ENCODE data around the gene PLA2G4C.
"Not testable (repeated sequence)": the region's sequence is repeated elsewhere in the genome, so short reads cannot be mapped to it uniquely, and the experiment has no call there.

The PLA2G4C gene

DNA sequence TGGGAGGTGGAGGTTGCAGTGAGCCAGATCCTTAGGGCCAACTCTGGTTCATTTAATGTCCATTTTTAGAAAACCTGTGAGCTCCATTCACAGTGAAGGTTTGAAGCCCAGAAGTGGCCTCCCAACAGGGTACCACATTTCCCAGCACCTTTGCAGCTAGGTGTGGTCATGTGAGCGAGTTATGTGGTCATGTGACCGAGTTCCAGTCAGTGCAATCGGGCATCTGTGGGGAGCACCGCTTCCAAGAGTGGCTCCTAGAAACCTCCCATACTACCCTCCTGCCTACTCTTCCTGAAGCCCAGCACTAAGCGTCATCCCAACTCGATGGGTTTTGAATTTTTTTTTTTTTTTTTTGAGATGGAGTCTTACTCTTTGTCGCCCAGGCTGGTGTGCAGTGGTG is 663 bp upstream of the PLA2G4C start:
- DNase-seq, result no peak

DNA sequence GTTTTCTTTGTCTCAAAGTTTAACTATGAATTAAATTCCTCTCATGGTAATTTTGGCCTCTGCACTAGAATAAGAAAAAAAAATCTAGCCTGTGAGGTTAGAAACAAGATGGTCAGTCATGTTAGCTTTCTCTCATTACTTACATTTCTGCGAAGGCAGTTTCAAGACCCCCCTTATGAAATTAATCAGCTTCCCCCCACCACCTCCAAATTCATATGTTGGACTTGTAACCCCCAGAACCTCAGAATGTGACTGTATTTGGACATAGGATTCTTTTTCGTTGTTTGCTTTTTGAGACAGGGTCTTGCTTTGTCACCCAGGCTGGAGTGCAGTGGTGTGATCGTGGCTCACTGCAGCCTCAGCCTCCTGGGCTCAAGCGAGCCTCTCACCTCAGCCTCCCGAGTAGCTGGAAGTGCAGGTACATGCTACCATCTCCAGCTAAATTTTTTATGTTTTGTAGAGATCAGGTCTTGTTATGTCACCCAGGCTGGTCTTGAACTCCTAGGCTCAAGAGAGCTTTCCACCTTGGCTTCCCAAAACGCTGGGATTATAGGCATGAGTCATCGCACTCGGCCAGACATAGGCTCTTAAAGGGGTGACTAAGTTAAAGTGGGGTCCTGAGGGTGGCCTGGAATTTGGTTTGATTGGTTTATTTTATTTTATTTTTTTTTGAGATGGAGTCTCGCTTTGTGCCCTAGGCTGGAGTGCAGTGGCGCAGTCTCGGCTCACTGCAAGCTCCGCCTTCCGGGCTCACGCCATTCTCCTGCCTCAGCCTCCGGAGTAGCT is 1.4 kb downstream of the PLA2G4C start:
- DNase-seq, result no peak

DNA sequence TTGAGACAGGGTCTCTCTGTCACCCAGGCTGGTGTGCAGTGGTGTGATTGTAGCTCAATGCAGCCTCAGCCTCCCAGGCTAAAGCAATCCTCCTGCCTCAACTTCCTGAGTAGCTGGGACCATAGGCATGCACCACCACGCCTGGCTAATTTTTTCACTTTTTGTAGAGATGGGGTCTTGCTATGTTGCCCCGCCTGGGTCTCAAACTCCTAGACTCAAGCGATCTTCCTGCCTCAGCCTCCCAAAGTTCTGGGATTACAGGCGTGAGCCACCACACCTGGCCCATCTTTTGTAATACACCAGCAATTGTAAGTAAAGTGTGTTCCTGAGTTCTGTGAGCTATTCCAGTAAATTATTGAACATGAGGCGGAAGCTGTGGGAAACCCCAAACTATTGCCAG is 6.7 kb downstream of the PLA2G4C start:
- no peak for DNase-seq

DNA sequence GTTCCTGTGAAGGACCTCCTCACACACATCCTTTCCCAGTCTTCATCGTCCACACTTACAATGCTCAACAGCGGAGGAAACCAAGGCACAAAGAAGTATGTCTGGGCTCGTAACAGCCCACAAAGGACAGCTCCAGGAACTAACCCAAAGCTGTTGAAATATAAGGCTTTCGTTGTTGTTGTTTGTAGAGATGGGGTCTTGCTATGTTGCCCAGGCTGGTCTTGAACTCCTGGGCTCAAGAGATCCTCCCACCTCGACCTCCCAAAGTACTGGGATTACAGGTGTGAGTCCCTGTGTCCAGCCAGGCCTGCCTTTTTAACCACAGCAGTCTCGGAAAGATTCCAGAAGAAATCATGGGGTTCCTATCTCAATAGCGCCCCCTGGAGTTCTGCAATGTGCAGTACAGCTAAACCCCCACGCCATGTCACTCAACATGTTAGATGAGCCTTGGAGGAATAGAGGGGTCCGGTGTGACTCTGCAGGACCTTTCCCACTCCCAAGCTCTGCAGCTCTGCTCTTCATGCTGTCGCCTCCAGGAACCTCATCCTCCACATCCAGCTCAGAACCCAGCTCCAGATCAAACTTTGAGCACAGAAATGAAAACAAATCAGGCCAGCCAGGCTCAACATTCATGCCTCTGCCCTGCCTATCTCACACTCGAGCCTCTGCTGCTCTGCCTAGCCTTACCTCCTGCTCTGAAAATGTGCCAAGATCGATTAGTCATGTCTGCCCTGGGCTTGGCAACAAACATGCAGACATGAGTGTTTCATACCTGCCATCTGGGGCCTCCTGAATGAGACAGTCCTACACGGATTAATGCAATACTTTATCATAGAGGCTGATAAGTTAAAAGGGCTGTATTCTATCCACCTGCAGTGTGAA is 7.5 kb downstream of the PLA2G4C start:
- DNase-seq, result peak; percentile 44

DNA sequence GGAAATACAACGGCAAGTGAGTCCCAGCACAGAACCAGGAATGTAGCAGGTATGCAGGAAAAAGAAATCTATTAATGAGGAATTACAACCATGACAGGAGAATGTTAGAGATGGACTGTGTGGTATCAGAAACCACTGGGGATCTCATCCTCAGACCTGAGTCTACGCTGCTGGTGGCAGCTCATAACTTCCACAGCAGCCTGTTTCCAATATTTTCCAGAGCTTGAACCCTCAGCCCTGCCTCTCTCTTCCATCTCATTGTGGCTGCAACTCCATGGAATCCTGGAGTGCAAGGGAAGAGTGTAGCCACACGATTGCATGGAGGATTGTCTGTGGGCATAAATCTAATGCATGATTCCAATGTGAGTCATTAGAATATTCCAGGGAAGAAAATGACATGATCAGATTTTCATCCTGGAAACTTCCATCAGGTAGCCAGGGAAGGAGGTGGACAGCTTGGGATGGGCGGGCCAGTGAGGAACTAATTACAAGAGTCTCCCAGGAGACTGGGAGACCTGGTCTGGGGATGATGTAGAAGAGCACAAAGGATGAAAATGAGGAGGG is 14.9 kb downstream of the PLA2G4C start:
- DNase-seq, result peak; percentile 90

DNA sequence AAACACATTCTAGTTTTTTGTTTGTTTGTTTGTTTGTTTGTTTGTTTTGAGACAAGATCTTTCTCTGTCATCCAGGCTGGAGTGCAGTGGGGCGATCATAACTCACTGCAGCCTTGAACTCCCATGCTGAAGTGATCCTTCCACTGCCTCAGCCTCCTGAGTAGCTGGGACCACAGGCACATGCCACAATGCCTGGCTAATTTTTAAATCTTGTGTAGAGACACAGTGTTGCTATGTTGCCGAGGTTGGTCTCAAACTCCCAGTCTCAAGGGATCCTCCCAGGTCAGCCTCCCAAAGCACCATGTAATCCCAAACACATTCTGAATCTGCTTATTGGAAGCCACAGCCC is 15.8 kb downstream of the PLA2G4C start:
- peak; percentile 26 for DNase-seq

DNA sequence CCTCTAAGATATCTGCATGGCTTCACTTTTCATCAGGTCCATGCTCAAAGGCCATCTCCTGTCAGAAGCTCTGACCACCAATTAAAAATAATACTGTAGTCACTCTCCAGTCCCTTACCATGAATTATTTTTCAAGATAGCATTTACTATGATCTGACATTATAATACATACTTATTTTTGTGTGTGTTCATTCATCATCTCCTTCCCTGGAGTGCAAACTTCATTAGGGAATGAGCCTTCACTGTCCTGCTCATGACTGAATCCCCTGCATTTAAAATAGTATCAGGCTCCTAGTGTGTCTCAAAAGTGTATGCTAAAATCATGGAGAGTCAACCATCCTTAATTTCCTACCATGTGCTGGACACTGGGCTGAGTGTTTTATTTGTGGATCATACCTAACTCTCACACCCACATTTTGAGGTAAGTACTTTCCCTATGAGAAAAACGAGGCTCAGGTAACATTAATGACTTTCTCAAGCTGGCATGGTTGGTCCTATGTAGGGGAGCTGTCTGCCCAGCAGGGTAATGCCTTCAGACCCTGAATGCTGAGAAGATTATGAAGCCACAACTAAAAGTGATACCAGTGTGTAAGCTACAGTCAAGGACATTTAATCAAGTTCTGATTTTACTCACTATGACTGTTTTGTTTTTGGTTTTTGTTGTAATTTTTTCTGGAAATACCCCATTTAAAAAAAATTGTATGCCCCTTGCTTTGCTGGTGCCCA is 16.3 kb downstream of the PLA2G4C start:
- no peak for DNase-seq

DNA sequence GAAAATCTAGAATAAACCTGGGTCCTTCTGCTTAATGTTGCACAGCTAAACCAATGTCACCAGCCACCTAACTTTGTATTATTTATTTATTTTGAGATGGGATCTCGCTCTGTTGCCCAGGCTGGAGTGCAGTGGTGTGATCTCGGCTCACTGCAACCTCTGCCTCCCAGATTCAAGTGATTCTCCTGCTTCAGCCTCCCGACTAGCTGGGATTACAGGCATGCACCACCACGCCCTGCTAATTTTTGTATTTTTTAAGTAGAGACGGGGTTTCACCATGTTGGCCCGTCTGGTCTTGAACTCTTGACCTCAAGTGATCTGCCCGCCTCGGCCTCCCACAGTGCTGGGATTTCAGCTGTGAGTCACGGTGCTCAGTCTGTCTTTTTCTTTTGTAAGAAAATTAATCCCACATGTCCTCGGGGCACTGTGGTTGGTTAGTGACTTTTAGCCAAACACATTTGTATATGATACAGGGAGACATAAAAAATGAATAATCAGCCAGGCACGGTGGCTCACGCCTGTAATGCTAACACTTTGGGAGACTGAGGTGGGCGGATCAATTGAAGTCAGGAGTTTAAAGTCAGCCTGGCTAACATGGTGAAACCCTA is 19.4 kb downstream of the PLA2G4C start:
- DNase-seq, result peak; percentile 97

DNA sequence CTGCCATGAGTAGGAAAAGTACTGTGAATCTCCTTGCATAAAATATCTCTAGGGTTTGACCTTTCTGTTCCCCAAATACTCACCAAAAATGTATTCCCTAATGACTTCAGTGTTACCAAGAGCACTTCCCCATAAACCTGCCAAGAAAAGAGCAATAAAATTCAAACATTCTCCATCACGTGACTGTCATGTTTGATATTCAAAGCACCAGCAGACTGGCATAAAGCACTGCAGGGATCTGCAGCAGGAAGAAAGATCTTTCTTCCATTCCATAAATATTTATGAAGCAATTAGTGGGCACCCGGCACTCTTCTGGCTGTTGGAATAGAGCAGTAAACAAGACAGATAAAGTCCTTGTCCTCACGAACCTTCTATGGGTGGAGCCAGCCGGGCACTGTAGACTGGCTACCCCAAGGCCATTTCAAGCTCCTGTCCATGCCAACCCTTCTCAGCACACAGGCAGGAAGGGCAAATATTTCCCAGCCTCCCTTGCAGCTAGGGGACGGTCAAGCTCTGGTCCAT is 20.3 kb downstream of the PLA2G4C start:
- DNase-seq, result peak; percentile 20

DNA sequence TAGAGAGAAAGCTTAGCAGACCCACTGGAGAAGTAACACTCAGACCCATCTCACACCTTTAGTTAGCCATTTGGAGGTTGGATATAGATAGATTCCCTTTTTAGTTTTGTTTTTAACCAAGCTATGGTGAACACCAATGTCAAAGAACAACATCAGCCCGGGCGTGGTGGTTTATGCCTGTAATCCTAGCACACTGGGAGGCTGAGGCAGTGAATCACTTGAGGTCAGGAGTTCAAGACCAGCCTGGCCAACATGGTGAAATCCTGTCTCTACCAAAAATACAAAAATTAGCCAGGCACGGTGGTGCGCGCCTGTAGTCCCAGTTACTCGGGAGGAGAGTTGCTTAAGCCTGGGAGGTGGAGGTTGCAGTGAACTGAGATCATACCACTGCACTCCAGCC is 21.6 kb downstream of the PLA2G4C start:
- not testable (repeated sequence) for DNase-seq

DNA sequence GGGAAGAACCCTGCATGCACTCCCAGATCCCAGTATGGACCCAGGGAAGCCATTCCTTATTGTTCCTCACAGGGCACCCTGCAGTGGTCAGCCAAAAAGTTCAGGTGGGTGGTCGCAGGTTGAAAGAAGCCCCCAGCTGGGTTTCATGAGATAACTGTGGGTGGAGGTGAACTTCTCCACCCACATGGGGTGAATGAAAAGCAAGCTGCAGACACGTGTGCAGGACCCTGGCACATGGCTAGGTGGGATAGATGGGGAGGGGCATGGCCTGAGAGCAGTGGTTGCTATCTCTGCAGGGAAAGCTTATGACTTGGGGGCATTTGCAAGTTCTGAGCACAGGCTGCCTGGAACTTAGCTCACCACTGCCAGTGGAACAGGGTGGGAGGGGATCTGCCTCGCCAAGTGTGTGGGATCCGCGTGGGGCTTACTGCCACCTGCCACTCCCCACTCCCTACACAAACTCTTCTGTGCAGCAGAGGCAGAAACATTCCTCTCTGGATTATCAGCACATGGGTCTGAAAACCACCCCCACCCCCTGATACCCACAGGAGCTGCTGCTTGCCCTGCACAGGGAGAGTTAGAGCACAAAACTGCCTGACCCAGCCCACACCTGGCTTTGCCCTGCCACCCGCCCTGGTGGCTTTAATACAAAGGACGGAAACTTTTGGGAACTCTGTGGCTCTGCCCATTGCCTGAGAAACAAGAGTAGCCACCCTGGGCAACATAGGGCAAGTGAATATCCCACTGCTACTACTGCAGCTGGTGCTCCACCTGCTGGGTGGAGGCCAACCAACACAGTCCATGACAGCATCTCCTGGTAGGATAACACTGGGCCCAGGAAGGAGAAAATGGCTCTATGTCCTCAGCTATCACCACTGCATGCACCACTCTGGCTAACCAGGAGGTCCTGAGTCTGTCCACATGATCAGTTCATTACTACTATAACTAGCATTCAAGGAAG is 24.4 kb downstream of the PLA2G4C start:
- no peak for DNase-seq

DNA sequence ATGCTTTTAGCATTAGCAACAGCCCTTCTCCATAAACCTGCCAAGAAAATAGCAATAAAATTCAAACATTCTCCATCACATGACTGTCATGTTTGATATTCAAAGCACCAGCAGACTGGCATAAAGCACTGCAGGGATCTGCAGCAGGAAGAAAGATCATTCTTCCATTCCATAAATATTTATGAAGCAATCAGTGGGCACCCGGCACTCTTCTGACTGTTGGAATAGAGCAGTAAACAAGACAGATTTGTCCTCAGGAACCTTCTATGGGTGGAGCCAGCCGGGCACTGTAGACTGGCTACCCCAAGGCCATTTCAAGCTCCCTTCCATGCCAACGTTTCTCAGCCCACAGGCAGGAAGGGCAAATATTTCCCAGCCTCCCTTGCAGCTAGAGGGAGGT is 25.5 kb downstream of the PLA2G4C start:
- no peak for DNase-seq

DNA sequence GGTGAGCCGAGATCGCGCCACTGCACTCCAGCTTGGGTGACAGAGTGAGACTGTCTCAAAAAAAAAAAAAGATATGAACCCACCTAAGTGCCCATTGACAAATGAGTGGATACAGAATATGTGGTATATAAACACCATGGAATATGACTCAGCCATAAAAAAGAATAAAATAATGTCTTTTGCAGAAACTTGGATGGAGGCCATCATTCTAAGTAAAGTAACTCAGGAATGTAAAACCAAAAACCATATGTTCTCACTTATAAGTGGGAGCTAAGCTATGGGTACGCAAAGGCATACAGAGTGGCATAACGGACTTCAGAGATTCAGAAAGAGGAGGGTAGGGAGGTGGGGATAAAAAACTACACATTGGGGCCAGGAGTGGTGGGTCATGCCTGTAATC is 29.5 kb downstream of the PLA2G4C start:
- peak; percentile 65 for DNase-seq

DNA sequence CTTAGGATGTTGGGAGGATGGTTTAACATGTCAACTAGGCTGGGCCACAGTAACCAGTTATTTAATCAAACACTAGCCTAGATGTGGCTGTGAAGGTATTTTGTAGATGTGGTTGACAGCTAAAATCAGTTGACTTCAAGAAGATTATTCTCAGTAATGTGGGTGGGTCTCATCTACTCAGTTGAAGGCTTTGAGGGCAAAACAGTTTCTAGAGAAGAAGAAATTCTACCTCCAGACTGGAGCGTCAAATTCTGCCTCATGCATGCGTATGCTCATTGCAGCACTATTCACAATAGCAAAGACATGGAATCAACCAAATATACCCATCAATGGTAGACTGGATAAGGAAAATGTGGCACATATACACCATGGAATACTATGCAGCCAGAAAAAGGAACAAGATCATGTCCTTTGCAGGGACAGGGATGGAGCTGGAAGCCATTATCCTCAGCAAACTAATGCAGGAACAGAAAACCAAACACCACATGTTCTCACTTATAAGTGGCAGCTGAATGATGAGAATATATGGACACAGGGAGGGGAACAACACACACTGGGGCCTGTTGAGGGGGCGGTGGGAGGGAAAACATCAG is 40.3 kb downstream of the PLA2G4C start:
- DNase-seq, result not testable (repeated sequence)

DNA sequence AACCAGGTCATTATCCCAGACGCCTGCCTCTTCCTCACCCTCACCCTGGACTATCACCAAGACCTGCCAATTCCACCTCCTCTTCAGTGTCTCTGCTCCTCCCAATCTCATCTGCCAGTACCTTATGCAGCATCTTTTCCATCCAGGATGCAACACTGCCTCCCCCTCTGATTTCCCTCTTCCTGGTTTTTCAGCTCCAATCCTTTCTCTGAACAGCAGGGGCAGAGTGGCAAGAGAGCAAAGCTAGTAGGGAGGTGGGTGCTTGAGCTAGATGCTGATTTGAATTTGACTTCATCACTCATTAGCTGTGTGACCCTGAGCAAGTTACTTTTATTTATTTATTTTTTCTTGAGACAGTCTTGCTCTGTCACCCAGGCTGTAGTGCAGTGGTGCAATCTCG is 41.2 kb downstream of the PLA2G4C start:
- DNase-seq, result no peak

DNA sequence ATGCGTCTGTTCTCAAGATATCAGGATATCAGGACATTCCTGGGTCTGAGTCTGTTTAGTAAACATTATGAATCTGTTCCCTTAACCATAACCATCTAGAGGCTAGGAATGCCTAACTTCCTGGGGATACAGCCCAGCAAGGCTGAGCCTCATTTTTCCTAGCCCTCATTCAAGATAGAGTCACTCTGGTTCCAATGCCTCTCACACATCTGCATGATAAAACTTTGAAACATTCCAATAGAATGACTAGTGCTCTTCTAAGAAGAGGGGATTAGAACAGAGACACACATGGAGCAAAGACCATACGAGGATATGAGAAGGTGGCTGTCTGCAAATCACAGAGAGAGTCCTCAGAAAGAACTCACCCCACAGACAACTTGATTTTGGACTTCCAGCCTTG is 46.1 kb downstream of the PLA2G4C start:
- DNase-seq, result peak; percentile 28

DNA sequence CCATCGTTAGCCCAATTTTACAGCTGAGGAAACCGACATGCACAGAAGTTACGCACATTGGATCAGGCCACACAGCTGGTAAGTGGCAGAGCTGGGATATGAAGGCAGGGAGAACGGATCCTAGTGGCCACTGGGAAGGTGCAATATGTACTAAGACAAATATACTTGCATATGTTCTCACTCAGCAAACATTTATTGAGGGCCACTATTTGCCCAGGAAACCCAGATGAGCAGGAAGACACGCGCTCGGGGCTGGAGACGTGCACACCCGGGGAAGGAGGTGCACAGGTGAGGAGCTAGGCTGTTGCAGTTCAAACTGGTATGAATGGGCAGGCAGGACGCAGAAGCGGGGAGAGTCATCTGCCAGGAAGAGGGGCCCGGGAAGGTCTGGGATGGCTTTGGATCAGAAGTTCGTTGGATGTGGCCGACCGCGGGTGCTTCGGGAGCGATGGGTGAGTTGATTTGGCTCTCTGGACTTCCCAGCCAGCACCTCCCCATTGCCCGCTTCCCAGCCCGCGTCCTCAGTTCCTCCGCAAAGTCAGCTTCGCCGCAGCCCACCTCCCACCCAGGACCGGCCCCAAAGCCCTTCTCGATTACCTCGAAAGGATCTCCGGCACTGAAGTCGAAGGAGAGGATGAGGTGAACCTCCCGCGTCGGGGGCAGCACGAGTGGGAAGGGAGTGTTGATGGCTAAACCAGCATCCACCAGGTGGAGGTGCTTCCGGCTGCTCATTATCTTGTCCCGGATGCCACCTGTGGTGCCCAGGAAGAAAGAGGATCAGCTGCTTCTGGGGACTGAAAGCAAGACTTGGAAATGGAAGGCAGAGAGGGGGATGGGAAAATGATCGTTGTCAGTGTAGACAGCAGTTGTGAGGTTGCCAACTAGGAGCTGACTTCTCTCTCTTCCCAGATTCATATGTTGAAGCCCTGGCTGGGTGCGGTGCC is 48.9 kb downstream of the PLA2G4C start:
- no peak for DNase-seq

DNA sequence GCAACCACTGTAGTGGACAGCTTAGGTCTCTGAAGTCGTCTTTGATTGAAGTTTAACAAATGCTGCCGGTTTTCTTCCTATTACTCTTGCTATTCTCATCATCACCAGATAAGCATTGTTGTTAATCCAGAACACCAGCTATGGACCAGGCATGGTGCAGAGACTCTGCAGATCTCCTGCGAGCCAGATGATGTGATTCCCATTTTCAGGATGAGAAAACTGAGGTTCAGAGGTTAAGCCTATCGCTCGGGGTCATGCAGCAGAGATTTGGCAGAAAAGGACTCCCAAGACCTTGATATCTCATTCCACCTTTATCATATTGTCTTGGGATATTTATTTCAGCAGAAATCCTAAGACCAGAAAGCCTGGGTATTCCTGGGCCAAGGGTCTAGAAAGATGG is 50.2 kb downstream of the PLA2G4C start:
- no peak for DNase-seq

DNA sequence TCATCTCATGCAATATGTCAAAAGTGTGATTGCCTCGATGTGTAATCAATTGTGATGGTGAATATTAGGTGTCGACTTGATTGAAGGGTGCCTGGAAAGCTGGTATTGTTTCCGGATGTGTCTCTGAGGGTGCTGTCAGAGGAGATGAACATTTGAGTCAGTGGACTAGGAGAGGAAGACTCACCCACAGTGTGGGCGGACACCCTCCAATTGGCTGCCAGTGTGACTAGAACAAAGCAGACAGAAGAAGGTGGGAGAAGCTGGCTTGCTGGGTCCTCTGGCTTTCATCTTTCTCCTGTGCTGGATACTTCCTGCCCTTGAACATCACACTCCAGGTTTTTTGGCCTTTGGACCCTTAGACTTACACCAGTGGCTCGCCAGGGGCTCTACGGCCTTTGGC is 51.3 kb downstream of the PLA2G4C start:
- DNase-seq, result no peak
